WERI-Rb-1 (cell line): ENCODE results near the gene ACIN1.
A peak's percentile ranks its signal among the peaks of the same experiment; 100 is the strongest.

Experiments
- DNase-seq: peaks from one replicate; pipeline ENCODE4 v3.0.0-alpha.2; 2020
- H3K27ac ChIP-seq: fragments of 250-450 bp; sonication (Bioruptor Pico); 2 replicates; pipeline ENCODE4 v1.5.1; 2020; ENCODE audit warnings: mild to moderate bottlenecking, moderate library complexity
- H3K27me3 ChIP-seq: fragments of 250-450 bp; sonication (Bioruptor Pico); 2 replicates; pipeline ENCODE4 v1.5.1; 2021; ENCODE audit warnings: mild to moderate bottlenecking, low read depth, moderate library complexity; ENCODE audit not compliant: insufficient read depth, severe bottlenecking
- H3K36me3 ChIP-seq: fragments of 250-450 bp; sonication (Bioruptor Pico); 2 replicates; pipeline ENCODE4 v1.5.1; 2020; ENCODE audit warnings: mild to moderate bottlenecking, moderate library complexity
- H3K4me3 ChIP-seq: 2 replicates; pipeline ENCODE4 v1.5.1; 2011; ENCODE audit warnings: low read depth, mild to moderate bottlenecking, control low read depth, low read length
- H3K9me3 ChIP-seq: fragments of 250-450 bp; sonication (Bioruptor Pico); 2 replicates; pipeline ENCODE4 v1.5.1; 2021; ENCODE audit warnings: mild to moderate bottlenecking, moderate library complexity; ENCODE audit not compliant: severe bottlenecking
- CTCF ChIP-seq: IDR thresholded peaks from 2 replicates; pipeline ENCODE4 v1.5.1; 2011; ENCODE audit warnings: low read depth, mild to moderate bottlenecking, control low read depth, inconsistent platforms, low read length

ACIN1 gene

GRCh38 chr14:23055621-23056144 is 39.3 kb downstream of the ACIN1 start:
- Histone ChIP-seq H3K4me3 (no peak overlapping the region), H3K27ac (peak overlapping the region; percentile 5; the same call in 1 of the 2 replicates), H3K9me3 (no peaks in the 10 kb centered on the region), H3K27me3 (no peaks in the 10 kb centered on the region), H3K36me3 (peaks cover 31% of the 10 kb centered on the region)
- no peak for TF ChIP-seq CTCF
- no peak for DNase-seq

- no peaks in the 10 kb centered on the region for H3K9me3 ChIP-seq
- no peak overlapping the region for H3K27ac ChIP-seq
- no peak overlapping the region for H3K4me3 ChIP-seq
- no peak for TF ChIP-seq CTCF
- H3K27me3 ChIP-seq, result no peaks in the 10 kb centered on the region
- peaks cover 26% of the 10 kb centered on the region for H3K36me3 ChIP-seq
- DNase-seq, result no peak
Measured at GRCh38 chr14:23055147-23055550, 39.8 kb downstream of the ACIN1 start.

- peak; percentile 77 for TF ChIP-seq CTCF
- H3K27me3 ChIP-seq, result no peaks in the 10 kb centered on the region
- H3K9me3 ChIP-seq, result no peaks in the 10 kb centered on the region
- no peak overlapping the region for H3K4me3 ChIP-seq
- H3K36me3 ChIP-seq, result peaks cover 29% of the 10 kb centered on the region
- H3K27ac ChIP-seq, result no peak overlapping the region
- DNase-seq, result peak; percentile 67
Measured at GRCh38 chr14:23054000-23054811, 40.7 kb downstream of the ACIN1 start.

DNA sequence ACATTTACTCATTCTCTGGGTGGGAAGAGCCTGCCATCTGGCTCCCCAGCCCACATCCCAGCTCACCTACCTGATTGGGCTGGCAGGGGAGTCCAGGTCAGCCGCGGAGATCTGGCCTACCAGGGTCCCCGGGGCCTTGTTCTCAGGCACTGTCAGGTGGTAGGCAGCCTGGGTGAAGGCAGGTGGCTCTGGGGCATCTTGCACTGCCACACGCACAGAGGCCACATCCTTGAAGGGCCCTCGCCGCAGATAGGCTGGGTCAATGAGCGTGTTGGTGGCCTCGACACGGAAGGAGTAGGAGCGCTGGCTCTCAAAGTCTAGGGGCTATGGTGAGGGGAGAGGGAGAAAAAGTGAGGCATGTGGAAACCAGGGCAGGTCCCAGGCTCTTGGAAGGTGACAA is 41.5 kb downstream of the ACIN1 start:
- Histone ChIP-seq H3K27me3 (no peaks in the 10 kb centered on the region), H3K36me3 (peaks cover 29% of the 10 kb centered on the region), H3K27ac (peak overlapping the region; percentile 55; the same call in 1 of the 2 replicates), H3K4me3 (no peak overlapping the region), H3K9me3 (no peaks in the 10 kb centered on the region)
- no peak for TF ChIP-seq CTCF
- DNase-seq, result no peak

DNA sequence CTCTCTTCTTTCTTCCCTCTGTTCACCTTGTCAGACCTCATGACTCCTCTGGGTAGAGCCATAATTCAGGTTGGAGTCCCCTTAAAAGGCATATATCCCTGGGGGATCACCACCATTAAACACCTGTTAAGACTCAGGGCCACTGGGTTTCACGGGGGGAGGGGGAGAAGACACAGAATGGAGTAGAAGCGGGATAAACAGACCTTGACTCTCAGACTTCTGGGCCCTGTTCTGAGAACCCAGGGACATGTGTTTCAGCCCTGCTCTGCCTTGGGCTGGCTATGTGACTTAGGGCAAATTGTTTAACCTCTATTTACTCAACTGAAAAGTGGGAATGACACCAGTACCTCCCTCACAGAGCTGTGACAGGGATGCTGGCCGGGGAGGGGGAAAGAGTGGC is 42.3 kb downstream of the ACIN1 start:
- no peak for TF ChIP-seq CTCF
- H3K27ac ChIP-seq, result peak overlapping the region; percentile 55
- H3K9me3 ChIP-seq, result no peaks in the 10 kb centered on the region
- no peak overlapping the region for H3K4me3 ChIP-seq
- no peaks in the 10 kb centered on the region for H3K27me3 ChIP-seq
- H3K36me3 ChIP-seq, result peaks cover 31% of the 10 kb centered on the region
- peak; percentile 47 for DNase-seq
